K562 (cell line): ENCODE data around the gene FLT1. TPM values are rescaled to one million over a fixed set of nuclear protein-coding genes. Genes with fewer than 3 reads are reported as not detected.

Experiments used
- ESRRA ChIP-seq: fragments of 450-650 bp; IDR thresholded peaks from 2 replicates; pipeline ENCODE4 v1.6.1; 2014; ENCODE audit warnings: low read depth, mild to moderate bottlenecking, moderate library complexity, borderline replicate concordance
- JUND ChIP-seq, 2 experiments: IDR thresholded peaks; 2 replicates in 1 of 2; 3 replicates in 1 of 2; pipeline ENCODE4 v1.6.1; 2011; ENCODE audit warnings: borderline replicate concordance in 2 of 2, low read depth in 2 of 2, low read length in 2 of 2, improper control_type of control experiment in 1 of 2, missing biosample characterization in 1 of 2, missing genetic modification characterization in 1 of 2, missing genetic modification reagents in 1 of 2
- RBM15 ChIP-seq: fragments of 200-400 bp; formaldehyde crosslinking; IDR thresholded peaks from 2 replicates; pipeline ENCODE4 v1.6.1; 2018; ENCODE audit warnings: mild to moderate bottlenecking, low read length, moderate library complexity; ENCODE audit not compliant: insufficient read depth
- STAT5A ChIP-seq: IDR thresholded peaks from 2 replicates; pipeline ENCODE4 v1.6.1; 2012; ENCODE audit warnings: low read length, inconsistent platforms, borderline replicate concordance
- TRIM28 ChIP-seq: fragments of 450-650 bp; IDR thresholded peaks from 2 replicates; pipeline ENCODE4 v1.6.1; 2017
- polyA plus RNA-seq, 8 experiments: library from polyadenylated mRNA; depleted of rRNA in 4 of 8; stranded (reverse) in 5 of 8; unstranded in 3 of 8; fragments of >200 nt; fragmentation: Nextera tagmentation in 2 of 8; fragmentation: Illumina TruSeq in 1 of 8; extraction: Ambion mirVana in 2 of 8; extraction: Trizol in 1 of 8; gene quantifications; 2 replicates each; pipeline versions ENCODE4 v1.2.1 to v1.2.3, GENCODE V29; 2011 to 2014; ENCODE audit warnings: inconsistent platforms in 1 of 8, missing spikeins in 1 of 8
- total RNA-seq, 7 experiments: library from RNA; depleted of rRNA in 6 of 7; stranded (reverse); fragments of >200 nt in 6 of 7; fragmentation: Illumina TruSeq in 2 of 7; extraction: Trizol in 2 of 7; gene quantifications; 2 replicates each; pipeline versions ENCODE4 v1.2.1 to v1.2.3, GENCODE V29; 2011 to 2021; ENCODE audit warnings: low replicate concordance in 1 of 7
- TF ChIP-seq, protein P1 (sequence below): fragments of 450-650 bp; IDR thresholded peaks from 2 replicates; pipeline ENCODE4 v1.6.1; 2016; ENCODE audit warnings: mild to moderate bottlenecking, moderate library complexity

FLT1 gene
- total and polyA plus RNA-seq, 9 of the 15 experiments (the other 6 are each of a cell fraction or from before 2014, with no cell fraction given), result 0.01 to 2.0 (median 0.22) TPM

- TF ChIP-seq, protein P1, sequence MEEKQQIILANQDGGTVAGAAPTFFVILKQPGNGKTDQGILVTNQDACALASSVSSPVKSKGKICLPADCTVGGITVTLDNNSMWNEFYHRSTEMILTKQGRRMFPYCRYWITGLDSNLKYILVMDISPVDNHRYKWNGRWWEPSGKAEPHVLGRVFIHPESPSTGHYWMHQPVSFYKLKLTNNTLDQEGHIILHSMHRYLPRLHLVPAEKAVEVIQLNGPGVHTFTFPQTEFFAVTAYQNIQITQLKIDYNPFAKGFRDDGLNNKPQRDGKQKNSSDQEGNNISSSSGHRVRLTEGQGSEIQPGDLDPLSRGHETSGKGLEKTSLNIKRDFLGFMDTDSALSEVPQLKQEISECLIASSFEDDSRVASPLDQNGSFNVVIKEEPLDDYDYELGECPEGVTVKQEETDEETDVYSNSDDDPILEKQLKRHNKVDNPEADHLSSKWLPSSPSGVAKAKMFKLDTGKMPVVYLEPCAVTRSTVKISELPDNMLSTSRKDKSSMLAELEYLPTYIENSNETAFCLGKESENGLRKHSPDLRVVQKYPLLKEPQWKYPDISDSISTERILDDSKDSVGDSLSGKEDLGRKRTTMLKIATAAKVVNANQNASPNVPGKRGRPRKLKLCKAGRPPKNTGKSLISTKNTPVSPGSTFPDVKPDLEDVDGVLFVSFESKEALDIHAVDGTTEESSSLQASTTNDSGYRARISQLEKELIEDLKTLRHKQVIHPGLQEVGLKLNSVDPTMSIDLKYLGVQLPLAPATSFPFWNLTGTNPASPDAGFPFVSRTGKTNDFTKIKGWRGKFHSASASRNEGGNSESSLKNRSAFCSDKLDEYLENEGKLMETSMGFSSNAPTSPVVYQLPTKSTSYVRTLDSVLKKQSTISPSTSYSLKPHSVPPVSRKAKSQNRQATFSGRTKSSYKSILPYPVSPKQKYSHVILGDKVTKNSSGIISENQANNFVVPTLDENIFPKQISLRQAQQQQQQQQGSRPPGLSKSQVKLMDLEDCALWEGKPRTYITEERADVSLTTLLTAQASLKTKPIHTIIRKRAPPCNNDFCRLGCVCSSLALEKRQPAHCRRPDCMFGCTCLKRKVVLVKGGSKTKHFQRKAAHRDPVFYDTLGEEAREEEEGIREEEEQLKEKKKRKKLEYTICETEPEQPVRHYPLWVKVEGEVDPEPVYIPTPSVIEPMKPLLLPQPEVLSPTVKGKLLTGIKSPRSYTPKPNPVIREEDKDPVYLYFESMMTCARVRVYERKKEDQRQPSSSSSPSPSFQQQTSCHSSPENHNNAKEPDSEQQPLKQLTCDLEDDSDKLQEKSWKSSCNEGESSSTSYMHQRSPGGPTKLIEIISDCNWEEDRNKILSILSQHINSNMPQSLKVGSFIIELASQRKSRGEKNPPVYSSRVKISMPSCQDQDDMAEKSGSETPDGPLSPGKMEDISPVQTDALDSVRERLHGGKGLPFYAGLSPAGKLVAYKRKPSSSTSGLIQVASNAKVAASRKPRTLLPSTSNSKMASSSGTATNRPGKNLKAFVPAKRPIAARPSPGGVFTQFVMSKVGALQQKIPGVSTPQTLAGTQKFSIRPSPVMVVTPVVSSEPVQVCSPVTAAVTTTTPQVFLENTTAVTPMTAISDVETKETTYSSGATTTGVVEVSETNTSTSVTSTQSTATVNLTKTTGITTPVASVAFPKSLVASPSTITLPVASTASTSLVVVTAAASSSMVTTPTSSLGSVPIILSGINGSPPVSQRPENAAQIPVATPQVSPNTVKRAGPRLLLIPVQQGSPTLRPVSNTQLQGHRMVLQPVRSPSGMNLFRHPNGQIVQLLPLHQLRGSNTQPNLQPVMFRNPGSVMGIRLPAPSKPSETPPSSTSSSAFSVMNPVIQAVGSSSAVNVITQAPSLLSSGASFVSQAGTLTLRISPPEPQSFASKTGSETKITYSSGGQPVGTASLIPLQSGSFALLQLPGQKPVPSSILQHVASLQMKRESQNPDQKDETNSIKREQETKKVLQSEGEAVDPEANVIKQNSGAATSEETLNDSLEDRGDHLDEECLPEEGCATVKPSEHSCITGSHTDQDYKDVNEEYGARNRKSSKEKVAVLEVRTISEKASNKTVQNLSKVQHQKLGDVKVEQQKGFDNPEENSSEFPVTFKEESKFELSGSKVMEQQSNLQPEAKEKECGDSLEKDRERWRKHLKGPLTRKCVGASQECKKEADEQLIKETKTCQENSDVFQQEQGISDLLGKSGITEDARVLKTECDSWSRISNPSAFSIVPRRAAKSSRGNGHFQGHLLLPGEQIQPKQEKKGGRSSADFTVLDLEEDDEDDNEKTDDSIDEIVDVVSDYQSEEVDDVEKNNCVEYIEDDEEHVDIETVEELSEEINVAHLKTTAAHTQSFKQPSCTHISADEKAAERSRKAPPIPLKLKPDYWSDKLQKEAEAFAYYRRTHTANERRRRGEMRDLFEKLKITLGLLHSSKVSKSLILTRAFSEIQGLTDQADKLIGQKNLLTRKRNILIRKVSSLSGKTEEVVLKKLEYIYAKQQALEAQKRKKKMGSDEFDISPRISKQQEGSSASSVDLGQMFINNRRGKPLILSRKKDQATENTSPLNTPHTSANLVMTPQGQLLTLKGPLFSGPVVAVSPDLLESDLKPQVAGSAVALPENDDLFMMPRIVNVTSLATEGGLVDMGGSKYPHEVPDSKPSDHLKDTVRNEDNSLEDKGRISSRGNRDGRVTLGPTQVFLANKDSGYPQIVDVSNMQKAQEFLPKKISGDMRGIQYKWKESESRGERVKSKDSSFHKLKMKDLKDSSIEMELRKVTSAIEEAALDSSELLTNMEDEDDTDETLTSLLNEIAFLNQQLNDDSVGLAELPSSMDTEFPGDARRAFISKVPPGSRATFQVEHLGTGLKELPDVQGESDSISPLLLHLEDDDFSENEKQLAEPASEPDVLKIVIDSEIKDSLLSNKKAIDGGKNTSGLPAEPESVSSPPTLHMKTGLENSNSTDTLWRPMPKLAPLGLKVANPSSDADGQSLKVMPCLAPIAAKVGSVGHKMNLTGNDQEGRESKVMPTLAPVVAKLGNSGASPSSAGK, result no peak
- no peak for TF ChIP-seq STAT5A
- TF ChIP-seq TRIM28, result no peak
- TF ChIP-seq RBM15, result no peak
- TF ChIP-seq ESRRA, result no peak
- TF ChIP-seq JUND (IDR thresholded peaks at IDR 0.05; ENCODE audit: borderline replicate concordance, low read depth, low read length), result no peak
- TF ChIP-seq JUND (tag; IDR thresholded peaks at IDR 0.05; ENCODE audit: borderline replicate concordance, low read depth, low read length), result no peak
These were observed 3.7 kb upstream of the FLT1 start (continued) for GRCh38 chr13:28498481-28499115.
